HS-27A (cell line): Measurements from ENCODE around the gene SMAD3.

Experiments used
- DNase-seq: peaks from one replicate; pipeline ENCODE4 v3.0.0-alpha.2; 2012; ENCODE audit warnings: low read depth, missing footprints

SMAD3 gene

GRCh38 chr15:67080900-67081431 is 15.6 kb downstream of the SMAD3 start:
- DNase-seq = peak; percentile 95

DNA sequence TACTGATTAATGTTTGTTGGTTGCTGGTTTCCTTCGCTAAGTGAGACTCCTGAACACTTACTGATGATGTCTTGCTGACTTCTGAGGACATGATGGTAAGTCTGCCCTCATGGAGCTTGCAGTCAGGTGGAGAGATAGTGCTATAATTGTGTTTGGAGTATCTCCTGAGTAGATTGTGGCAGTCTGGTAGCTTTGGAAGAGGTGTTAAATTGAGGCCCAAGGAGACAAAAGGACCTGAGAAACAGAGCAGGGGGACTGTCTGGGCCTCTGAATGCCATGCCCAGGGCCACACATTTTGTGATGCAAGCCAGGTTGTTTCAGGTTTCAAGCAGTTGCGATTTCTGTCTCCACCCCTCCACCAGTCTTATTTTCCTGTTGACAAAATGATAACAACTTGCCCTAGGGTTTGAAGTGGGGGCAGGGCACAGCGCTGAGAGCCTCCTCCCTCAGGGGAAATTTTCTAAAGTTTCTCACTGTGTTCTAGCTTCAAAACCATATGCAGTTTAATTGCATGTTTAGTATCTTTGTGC is 16.7 kb downstream of the SMAD3 start:
- DNase-seq = no peak

- no peak for DNase-seq
Measured at GRCh38 chr15:67083135-67083762, 17.8 kb downstream of the SMAD3 start.

GRCh38 chr15:67084561-67084960 is 19.2 kb downstream of the SMAD3 start:
- DNase-seq = no peak

GRCh38 chr15:67085237-67085817 is 19.9 kb downstream of the SMAD3 start:
- DNase-seq = no peak

- DNase-seq = no peak
Measured at GRCh38 chr15:67085818-67086636, 20.6 kb downstream of the SMAD3 start.

DNA sequence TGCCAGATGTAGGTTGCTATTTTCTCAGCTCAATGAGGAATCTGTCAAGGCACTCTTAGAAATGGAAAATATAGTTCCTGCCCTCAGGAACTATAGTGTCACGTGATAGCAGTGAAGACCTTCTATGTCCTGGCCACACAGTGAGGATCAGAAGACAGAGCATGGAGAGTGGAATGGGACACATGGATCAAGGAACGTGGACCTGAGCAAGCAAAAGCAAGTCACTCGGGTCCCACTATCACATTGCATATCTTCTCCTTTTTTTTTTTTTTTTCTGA is 21.2 kb downstream of the SMAD3 start:
- DNase-seq = no peak

DNA sequence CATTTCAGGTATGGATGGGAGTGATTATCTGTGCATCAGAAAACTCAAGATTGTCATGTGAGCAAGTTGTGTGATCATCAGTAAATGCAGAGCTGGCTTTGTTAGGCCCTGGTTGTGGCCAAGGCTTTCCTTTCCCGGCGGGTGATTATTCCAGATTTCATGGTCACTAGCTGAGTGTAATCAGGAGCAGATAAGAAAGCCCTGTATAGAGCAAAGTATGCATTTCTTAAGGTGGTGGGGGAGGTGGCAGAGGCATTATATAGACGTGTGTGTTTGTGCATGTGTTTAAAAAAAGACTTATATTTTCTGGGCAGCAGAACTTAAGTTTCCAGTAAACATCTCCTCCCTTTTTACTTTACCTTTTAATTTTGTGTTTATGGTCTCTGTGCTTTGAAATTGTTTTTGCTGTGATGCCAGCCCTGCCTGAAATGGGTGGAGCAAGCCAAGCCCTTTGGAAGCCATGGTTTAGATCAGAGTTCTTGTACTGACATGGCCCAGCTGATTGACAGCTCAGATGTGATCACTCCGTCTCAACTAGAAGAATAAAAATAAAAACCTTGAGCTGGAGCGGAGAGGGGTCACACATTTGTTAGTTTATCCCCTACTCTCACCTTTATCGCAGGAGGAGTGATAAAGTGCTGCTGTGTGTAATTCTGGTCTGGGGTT is 22.2 kb downstream of the SMAD3 start:
- no peak for DNase-seq

- DNase-seq = no peak
Measured at GRCh38 chr15:67089217-67090193, 24.1 kb downstream of the SMAD3 start.

DNA sequence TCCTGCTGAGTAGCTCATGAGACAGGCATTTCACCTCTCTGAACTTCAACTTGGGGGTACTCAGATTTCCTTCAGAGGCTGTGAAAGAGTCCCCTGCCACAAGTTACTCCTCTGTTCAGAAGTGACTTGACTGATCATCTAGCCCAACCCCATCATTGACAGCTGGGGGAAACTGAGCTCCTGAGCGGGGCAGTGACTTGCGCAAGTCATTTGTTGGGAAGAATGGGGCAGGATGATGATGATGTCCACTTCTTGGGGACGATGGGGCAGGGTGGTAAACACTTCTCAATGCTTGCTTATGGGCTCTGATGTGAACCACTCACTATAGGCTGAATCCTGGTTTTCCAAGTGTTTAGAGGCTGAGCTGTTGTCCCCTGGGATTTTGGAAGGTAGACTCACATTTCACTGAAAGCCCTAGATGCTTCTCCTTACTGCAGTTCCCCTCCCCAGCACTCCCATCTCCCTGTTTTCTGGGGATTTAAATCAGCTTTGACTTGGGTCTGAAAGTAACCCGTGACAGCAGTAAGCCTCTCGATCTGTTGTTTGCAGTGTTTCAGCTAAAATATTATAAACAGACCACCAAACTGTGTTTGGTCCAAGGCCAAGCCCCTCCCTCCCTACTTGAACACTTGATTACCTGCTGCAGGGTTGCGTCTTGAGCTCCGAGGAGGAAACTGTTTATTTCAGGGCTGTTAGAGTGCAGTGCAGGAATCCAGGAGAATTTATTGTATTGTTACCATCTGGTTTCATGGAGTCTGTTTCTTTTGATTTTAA is 25.1 kb downstream of the SMAD3 start:
- DNase-seq = no peak

DNA sequence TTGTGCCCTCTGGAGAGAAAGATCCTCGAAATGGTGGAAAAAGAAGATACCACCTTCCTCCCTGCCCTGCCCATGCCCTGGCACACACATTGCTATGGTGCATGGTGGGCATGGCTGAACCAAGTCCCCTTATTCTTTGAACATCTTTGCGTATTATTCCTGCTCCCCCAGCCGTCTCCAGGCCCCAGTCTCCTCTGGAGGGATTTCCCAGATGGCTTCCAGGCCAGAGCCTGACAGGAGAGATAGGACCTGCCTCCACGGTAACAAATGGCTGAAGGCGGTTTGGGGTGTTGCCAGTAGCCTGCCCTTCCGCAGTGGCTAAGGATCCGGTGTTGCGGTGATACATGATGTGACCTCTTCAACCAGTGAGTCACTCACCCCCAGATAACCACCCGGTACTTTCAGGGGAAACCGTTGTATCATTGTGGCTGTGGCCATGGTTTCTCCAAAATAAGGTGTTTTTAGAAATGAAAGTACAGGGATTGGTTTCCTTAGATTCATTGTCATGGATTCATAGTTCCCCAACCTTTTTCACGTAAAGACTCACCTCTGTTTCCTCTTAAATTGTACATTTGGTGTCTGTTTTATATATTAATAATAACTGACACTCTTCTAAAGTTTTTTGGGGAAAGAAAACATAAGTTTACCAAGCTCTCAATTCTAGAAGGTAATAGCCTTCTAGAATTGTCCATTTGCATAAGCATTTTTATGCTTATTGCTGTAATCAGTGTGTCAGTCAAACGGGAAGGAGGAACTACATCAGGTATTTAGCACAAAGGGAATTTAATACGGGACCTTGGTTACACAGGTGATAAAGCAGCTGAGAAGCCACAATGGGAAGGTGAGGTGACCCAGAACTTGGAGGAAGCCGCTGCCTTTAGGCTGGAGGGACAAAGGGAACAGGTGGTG is 25.9 kb downstream of the SMAD3 start:
- no peak for DNase-seq

GRCh38 chr15:67091980-67092677 is 26.7 kb downstream of the SMAD3 start:
- DNase-seq = no peak

GRCh38 chr15:67092752-67093503 is 27.5 kb downstream of the SMAD3 start:
- DNase-seq = no peak

DNA sequence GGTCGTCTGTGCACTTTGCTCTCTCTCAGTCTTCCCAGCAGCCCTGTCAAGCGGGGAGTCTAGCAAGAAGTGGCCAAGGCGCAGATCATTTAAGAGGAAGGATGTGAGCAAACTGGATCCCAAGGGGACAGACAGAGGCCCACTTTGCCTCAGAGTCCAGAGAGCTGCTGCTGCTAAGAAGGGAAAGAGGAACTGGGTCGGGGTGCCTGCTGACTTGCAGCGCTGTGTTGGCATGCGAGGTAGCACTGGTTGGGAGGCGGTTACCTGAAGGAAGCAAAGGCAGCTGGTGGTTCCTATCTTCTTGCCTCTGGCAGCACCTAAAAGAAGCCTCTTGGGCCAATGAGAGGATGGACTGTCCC is 28.1 kb downstream of the SMAD3 start:
- no peak for DNase-seq

DNA sequence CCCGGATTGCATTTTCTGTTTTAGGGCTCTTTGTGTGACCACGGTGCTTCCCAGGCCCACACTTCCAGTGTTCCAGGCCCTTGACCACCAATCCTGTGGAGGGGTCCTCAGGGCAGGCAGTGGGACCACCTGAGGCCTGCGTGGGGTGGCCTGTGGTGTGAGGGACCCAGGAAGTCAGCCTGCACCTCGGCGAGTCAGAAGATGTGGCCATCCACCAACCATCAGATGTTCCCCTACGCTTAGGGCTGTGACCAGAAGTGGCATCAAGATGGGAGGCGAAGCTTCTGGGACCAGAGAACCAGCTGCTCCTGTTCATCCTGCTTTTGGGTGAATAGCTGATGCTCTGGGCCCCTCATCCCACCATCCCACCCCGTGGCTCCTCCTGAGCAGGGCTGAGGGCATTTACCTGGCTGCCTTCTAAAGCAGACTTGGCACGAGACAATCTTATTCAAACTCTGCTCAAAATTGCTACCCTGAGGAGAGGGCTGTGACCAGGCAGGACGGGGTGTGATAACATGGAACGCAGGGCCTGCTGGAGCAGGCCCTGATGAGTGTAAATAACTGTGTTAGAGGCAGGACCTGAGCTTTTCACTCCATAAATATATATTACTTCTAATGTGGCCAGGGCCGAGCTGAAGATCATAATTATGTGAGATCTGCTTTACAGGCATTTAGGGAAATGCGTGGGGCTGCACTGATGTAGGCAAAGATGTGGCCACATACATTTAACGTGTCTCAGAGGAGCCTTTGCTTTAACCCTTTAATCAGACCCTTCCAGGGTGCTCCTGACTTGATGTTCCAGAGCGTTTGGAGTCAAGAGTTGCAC is 28.8 kb downstream of the SMAD3 start:
- DNase-seq = no peak

DNA sequence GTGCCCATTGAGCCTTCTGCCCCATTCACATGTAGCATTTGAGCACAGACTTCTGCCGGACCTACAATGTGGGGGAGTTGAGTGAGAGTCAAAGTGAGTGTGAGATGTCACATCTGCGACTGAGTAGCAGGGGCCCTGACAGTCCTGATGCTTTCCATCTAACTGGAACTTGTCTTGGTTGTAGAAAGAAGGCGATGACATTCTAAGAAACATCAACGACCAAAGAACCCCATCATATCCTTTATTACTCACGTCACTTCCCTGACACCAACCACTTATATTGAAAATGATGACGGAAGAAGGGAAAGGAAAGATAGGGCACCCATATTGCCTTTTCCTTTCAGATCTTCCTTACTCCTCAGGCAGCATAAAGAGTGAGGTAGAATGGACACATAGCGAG is 30.5 kb downstream of the SMAD3 start:
- no peak for DNase-seq
